CD8-positive, alpha-beta memory T cell (primary cell): ENCODE results near the gene PDRG1. TPM values are rescaled to one million over a fixed set of nuclear protein-coding genes. Genes with fewer than 3 reads are reported as not detected.
"Not testable (repeated sequence)": the region's sequence is repeated elsewhere in the genome, so short reads cannot be mapped to it uniquely, and the experiment has no call there.

ENCODE experiments used
- CTCF ChIA-PET: fragments of 350-600 bp; sonication (Branson Sonifier 250); formaldehyde crosslinking; loops from one replicate; lab custom pipeline; 2021; ENCODE audit warnings: antibody characterized with exemption; lab: Charles Lee
- POLR2A ChIA-PET: fragments of 350-600 bp; sonication (Branson Sonifier 250); formaldehyde crosslinking; loops from one replicate; lab custom pipeline; 2021; ENCODE audit warnings: antibody characterized with exemption; lab: Charles Lee
- DNase-seq, 5 donors: peaks; one replicate each; pipeline versions ENCODE4 v3.0.0 to v3.0.0-alpha.2; 2020 to 2022; ENCODE audit warnings: mixed read lengths in 1 of 5
- H3K27ac ChIP-seq: one replicate; pipeline ENCODE4 v1.7.0; 2013; ENCODE audit warnings: low read depth, mild to moderate bottlenecking, low read length, moderate library complexity
- H3K27me3 ChIP-seq: 2 replicates; pipeline ENCODE4 v1.7.0; 2013; ENCODE audit warnings: low read length, mild to moderate bottlenecking; ENCODE audit not compliant: insufficient read depth, poor library complexity, severe bottlenecking
- H3K36me3 ChIP-seq: 2 replicates; pipeline ENCODE4 v1.7.0; 2013; ENCODE audit warnings: mild to moderate bottlenecking, low read length, moderate library complexity; ENCODE audit not compliant: insufficient read depth
- H3K4me1 ChIP-seq: 2 replicates; pipeline ENCODE4 v1.7.0; 2013; ENCODE audit warnings: mild to moderate bottlenecking, low read length, moderate library complexity; ENCODE audit not compliant: insufficient read depth
- H3K4me3 ChIP-seq: 2 replicates; pipeline ENCODE4 v1.7.0; 2013; ENCODE audit warnings: mild to moderate bottlenecking, low read length
- H3K9me3 ChIP-seq: 2 replicates; pipeline ENCODE4 v1.7.0; 2013; ENCODE audit warnings: mild to moderate bottlenecking, low read length
- H3K27ac Mint-ChIP-seq, 8 donors: one replicate each; pipeline ENCODE4 v1.8.0; 2020 to 2021; ENCODE audit warnings: mixed read lengths in 8 of 8, mild to moderate bottlenecking in 6 of 8, inconsistent platforms in 3 of 8, moderate library complexity in 3 of 8
- H3K27me3 Mint-ChIP-seq, 2 donors: one replicate each; pipeline ENCODE4 v1.8.0; 2020 to 2021; ENCODE audit warnings: mixed read lengths in 2 of 2, mild to moderate bottlenecking in 1 of 2, moderate library complexity in 1 of 2
- H3K36me3 Mint-ChIP-seq, 3 donors: one replicate each; pipeline ENCODE4 v1.8.0; 2020 to 2021; ENCODE audit warnings: mixed read lengths in 3 of 3, inconsistent platforms in 1 of 3, mild to moderate bottlenecking in 1 of 3
- H3K4me1 Mint-ChIP-seq, 3 donors: one replicate each; pipeline ENCODE4 v1.8.0; 2020 to 2021; ENCODE audit warnings: mixed read lengths in 3 of 3, inconsistent platforms in 1 of 3, mild to moderate bottlenecking in 1 of 3
- H3K4me3 Mint-ChIP-seq, 7 donors: one replicate each; pipeline ENCODE4 v1.8.0; 2020 to 2021; ENCODE audit warnings: mixed read lengths in 7 of 7, mild to moderate bottlenecking in 6 of 7, moderate library complexity in 4 of 7, inconsistent platforms in 2 of 7
- H3K9me3 Mint-ChIP-seq, 5 donors: one replicate each; pipeline ENCODE4 v1.8.0; 2020 to 2022; ENCODE audit warnings: mixed read lengths in 5 of 5, mild to moderate bottlenecking in 3 of 5, moderate library complexity in 2 of 5, inconsistent platforms in 1 of 5
- polyA plus RNA-seq: library from polyadenylated mRNA; unstranded; fragments of 300-500 nt; fragmentation: Illumina TruSeq; gene quantifications from one replicate; pipeline ENCODE4 v1.2.3, GENCODE V29; 2021
- total RNA-seq, 2 experiments: library from RNA; stranded (reverse); gene quantifications; one replicate each; pipeline ENCODE4 v1.2.3, GENCODE V29; 2021

Gene PDRG1
- total and polyA plus RNA-seq, 3 experiments from 2014 or later, result 22.4 to 23.9 (median 23.9) TPM

DNA sequence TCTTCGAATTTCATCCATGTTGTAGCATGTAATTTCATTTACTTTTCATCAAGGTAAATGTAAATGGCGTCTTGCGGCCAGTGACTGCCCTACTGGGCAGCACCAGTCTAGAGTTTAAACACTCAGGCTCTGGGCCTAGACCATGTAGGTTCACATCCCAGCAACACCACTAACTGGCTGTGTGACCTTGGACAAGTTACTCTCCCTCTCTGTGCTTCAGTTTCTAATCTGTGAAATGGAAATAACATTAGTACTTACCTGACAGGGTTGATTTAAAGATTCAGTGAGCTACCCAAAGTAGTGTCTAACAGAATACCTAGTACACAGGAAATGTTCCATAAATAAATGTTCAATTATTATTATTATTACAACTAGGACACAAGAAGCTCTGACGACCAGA, 29.3 kb downstream of the PDRG1 start:
- H3K27me3 ChIP-seq, result peaks cover 6% of the 10 kb centered on the region
- no peaks in the 10 kb centered on the region for H3K9me3 ChIP-seq
- POLR2A ChIA-PET, result no interaction called here
- no peak for DNase-seq
- Mint-ChIP-seq H3K27me3 (peaks cover 31 to 84% of the 10 kb centered on the region in 2 donors), H3K9me3 (peaks cover 0 to 3% (median 0%) of the 10 kb centered on the region in 5 donors), H3K4me1 (no peaks in the 10 kb centered on the region), H3K4me3 (no peak overlapping the region), H3K27ac (no peak overlapping the region), H3K36me3 (no peaks in the 10 kb centered on the region)
- CTCF ChIA-PET, result no interaction called here
- H3K36me3 ChIP-seq, result no peaks in the 10 kb centered on the region
- H3K4me1 ChIP-seq, result no peaks in the 10 kb centered on the region
- no peak overlapping the region for H3K27ac ChIP-seq
- H3K4me3 ChIP-seq, result no peak overlapping the region

DNA sequence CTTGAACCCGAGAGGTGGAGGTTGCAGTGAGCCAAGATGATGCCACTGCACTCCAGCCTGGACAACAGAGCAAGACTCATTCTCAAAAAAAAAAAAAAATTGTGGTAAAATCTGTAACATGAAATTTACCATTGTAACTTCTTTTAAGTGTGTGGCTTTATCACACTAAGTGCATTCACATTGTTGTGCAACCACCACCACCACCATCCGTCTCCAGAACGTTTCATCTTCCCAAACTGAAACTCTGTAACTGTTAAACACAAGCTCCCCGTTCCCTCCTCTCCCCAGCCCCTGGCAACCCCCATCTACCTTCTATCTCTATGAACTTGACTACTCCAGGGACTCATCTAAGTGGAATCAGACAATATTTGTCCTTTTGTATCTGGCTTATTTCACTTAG, 29.7 kb downstream of the PDRG1 start:
- peaks cover 0 to 3% (median 0%) of the 10 kb centered on the region in 5 donors for H3K9me3 Mint-ChIP-seq
- CTCF ChIA-PET, result no interaction called here
- Histone ChIP-seq H3K9me3 (no peaks in the 10 kb centered on the region), H3K27ac (no peak overlapping the region), H3K27me3 (peaks cover 6% of the 10 kb centered on the region), H3K36me3 (no peaks in the 10 kb centered on the region), H3K4me1 (no peaks in the 10 kb centered on the region), H3K4me3 (no peak overlapping the region)
- no peaks in the 10 kb centered on the region for H3K4me1 Mint-ChIP-seq
- no peaks in the 10 kb centered on the region for H3K36me3 Mint-ChIP-seq
- no peak for DNase-seq
- H3K27me3 Mint-ChIP-seq, result peaks cover 31 to 84% of the 10 kb centered on the region in 2 donors
- no peak overlapping the region for H3K27ac Mint-ChIP-seq
- POLR2A ChIA-PET, result no interaction called here
- H3K4me3 Mint-ChIP-seq, result no peak overlapping the region

DNA sequence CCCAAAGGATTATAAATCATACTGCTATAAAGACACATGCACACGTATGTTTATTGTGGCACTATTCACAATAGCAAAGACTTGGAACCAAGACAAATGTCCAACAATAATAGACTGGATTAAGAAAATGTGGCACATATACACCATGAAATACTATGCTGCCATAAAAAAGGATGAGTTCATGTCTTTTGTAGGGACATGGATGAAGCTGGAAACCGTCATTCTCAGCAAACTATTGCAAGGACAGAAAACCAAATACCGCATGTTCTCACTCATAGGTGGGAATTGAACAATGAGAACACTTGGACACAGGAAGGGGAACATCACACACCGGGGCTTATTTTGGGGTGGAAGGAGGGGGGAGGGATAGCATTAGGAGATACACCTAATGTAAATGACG, 30.4 kb downstream of the PDRG1 start:
- H3K4me3 Mint-ChIP-seq, DNase-seq, H3K9me3 Mint-ChIP-seq, POLR2A ChIA-PET, H3K27ac Mint-ChIP-seq, H3K36me3 ChIP-seq, H3K4me1 ChIP-seq, H3K27ac ChIP-seq, H3K27me3 ChIP-seq, H3K9me3 ChIP-seq, H3K4me3 ChIP-seq, H3K36me3 Mint-ChIP-seq, CTCF ChIA-PET, H3K4me1 Mint-ChIP-seq: not testable (repeated sequence)
- peaks cover 31 to 85% of the 10 kb centered on the region in 2 donors for H3K27me3 Mint-ChIP-seq

DNA sequence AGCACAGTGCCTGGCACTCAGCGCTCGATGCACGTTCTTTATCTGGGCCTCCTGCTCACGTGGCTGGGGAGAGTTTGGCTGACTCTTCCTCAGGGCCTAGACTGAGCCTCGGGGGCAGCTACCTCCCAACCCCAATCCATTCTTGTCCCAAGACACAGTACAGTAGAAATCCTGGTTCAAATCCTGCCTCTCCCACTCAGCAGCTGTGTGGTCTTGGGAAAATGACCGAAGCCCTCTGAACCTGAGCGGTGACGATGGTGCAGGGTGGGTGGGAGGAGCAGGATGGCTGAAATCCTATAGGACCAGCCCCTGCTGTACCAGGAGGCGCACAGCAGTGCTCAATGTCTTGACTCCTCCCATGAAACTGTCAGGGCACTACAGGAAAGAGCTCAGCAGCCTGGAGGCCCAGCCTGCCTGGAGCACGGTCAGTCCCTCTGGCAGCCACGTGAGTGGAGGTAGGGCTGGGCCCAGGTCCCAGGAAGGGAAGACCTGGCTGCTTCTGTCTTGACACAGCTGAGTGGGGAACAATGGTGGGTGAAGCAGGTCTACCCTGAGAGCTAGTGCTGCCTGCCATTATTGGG, 31.5 kb downstream of the PDRG1 start:
- Mint-ChIP-seq H3K36me3 (no peaks in the 10 kb centered on the region), H3K4me3 (no peak overlapping the region), H3K9me3 (peaks cover 0 to 3% (median 0%) of the 10 kb centered on the region in 5 donors), H3K4me1 (no peaks in the 10 kb centered on the region), H3K27me3 (peaks cover 30 to 74% of the 10 kb centered on the region in 2 donors), H3K27ac (no peak overlapping the region)
- H3K27me3 ChIP-seq, result peaks cover 1% of the 10 kb centered on the region
- H3K36me3 ChIP-seq, result no peaks in the 10 kb centered on the region
- no peaks in the 10 kb centered on the region for H3K4me1 ChIP-seq
- H3K27ac ChIP-seq, result no peak overlapping the region
- ChIA-PET CTCF (interaction anchor here (1.4 kb wide), 1 partner anchor 16 kb away, joined by 3 read pairs; no protein-coding TSS in a partner anchor), POLR2A (no interaction called here)
- no peaks in the 10 kb centered on the region for H3K9me3 ChIP-seq
- no peak for DNase-seq
- no peak overlapping the region for H3K4me3 ChIP-seq

DNA sequence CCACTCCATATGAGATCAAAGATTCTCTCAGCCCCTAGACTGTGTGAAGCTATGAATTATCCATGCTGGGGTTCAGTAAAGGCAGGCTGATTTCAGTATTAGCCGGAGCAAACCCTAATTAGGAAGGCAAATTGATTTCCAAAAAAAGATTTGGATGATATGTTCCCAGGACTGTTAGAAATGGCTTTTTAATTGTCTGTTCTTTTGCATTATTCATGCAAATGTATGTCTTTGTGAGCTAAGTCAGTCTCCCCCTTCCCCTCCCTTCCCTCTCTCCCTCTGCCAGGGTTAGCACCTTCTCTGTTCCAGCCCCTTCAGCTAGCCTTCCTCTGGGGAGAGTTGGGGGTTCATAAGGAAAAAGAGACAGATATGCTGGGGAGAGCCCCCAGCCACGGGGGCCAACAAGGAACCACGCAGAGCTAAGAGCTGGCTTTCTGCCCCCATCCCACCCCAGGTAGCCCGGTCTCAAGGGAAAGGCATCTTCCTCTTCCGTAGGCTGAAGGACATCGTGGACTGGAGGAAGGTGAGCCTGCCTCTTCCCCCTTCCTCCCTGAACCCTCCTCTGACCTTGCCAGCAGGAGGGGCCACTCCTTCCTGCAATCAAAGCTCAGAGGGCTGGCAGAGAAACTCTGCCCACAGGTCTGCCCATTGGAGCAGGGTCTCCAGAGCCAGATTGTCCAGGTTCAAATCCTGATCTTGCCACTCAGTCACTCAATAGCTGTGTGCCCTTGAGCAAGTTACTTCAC, 32.3 kb downstream of the PDRG1 start:
- no peaks in the 10 kb centered on the region for H3K36me3 ChIP-seq
- no peaks in the 10 kb centered on the region for H3K36me3 Mint-ChIP-seq

DNA sequence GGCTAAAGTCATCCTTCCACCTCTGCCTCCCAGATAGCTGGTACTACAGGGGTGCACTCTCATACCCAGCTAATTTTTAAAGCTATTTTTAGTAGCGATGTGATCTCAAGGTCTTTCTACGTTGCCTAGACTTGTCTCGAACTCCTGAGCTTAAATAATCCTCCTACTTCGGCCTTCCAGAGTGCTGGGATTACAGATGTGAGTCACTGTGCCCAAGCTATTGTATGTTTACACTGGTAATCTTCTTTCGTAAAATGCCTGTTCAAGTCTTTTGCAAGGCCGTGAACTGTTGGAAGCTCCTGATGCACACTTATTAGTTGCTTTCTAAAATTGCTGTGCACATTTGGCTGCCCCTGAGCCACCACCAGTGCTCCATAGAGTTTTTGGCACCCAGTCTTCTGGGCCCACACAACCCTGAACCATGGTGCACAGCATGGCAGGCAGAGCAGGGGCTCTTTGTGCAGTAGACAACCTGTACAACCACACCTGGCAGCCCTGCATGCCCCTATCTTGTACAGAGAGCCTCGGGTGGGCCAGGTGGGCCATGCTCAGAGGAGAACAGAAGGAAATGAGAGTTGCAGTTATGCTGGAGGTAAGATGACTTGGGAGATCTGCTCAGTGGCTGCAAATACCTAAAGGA, 33.3 kb downstream of the PDRG1 start:
- ChIA-PET POLR2A (no interaction called here), CTCF (no interaction called here)
- no peaks in the 10 kb centered on the region for H3K36me3 ChIP-seq
- Mint-ChIP-seq H3K4me3 (no peak overlapping the region), H3K27me3 (peaks cover 20 to 57% of the 10 kb centered on the region in 2 donors), H3K4me1 (no peaks in the 10 kb centered on the region), H3K36me3 (no peaks in the 10 kb centered on the region), H3K27ac (no peak overlapping the region), H3K9me3 (peaks cover 0 to 3% (median 0%) of the 10 kb centered on the region in 5 donors)
- no peak overlapping the region for H3K27ac ChIP-seq
- DNase-seq, result no peak
- no peak overlapping the region for H3K4me3 ChIP-seq
- no peaks in the 10 kb centered on the region for H3K27me3 ChIP-seq
- H3K9me3 ChIP-seq, result no peaks in the 10 kb centered on the region
- H3K4me1 ChIP-seq, result no peaks in the 10 kb centered on the region

More for the DNA sequence above, 32.3 kb downstream of the PDRG1 start:
- Histone ChIP-seq H3K4me1 (no peaks in the 10 kb centered on the region), H3K4me3 (no peak overlapping the region), H3K27ac (no peak overlapping the region), H3K27me3 (no peaks in the 10 kb centered on the region), H3K9me3 (no peaks in the 10 kb centered on the region)
- Mint-ChIP-seq H3K27me3 (peaks cover 26 to 67% of the 10 kb centered on the region in 2 donors), H3K9me3 (peaks cover 0 to 3% (median 0%) of the 10 kb centered on the region in 5 donors), H3K27ac (no peak overlapping the region), H3K4me3 (no peak overlapping the region), H3K4me1 (no peaks in the 10 kb centered on the region)
- no peak for DNase-seq
- CTCF ChIA-PET, result interaction anchor here (1.4 kb wide), 1 partner anchor 17 kb away, joined by 3 read pairs; no protein-coding TSS in a partner anchor
- POLR2A ChIA-PET, result no interaction called here

DNA sequence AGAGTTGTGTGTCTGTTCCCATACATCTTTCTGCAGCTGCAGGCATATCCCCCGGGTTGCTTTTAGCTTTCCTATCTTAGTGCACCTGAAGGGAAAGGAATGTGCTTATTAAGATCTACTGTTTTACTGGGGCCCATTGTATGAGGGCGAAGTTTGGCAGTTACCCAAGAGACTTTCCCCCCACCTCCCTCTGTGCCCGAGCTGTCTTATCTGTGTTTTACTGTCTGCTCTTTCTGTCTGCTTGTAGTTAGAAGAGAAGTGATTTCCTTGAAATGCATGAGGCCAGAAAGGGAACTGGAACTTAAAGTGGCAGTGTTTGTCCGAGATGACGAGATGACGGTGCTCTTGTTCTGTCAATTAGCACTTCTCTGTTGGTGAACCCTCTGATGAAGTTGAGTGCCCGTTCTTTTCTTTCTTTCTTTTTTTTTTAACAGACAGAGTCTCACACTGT, 33.9 kb downstream of the PDRG1 start:
- H3K4me1 Mint-ChIP-seq, H3K4me3 Mint-ChIP-seq, POLR2A ChIA-PET, H3K27me3 ChIP-seq, H3K4me3 ChIP-seq, H3K4me1 ChIP-seq, H3K27ac ChIP-seq, DNase-seq, H3K9me3 Mint-ChIP-seq, H3K9me3 ChIP-seq, CTCF ChIA-PET, H3K36me3 Mint-ChIP-seq, H3K36me3 ChIP-seq, H3K27ac Mint-ChIP-seq: not testable (repeated sequence)
- H3K27me3 Mint-ChIP-seq, result peaks cover 15 to 54% of the 10 kb centered on the region in 2 donors

DNA sequence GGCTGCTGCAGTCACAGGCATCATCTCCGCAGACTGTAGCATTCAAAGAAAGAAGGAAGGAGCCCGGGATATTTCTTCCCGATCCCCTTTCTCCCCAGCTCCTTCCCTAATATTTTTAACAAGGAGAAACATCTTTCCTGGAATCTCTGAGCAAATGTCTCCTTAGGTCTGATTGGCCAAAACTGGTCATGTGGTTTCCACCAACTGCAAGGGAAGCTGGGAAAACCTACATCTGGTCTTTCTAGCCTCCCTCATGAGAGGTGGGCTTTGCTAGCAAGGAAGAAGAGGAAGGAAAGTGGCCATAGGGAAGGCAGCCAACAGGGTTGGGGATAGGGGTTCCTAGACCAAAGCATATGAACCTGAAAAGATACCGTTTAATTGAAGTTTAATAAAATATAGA, 35.1 kb downstream of the PDRG1 start:
- ChIA-PET POLR2A (interaction anchor here (0.5 kb wide), 1 partner anchor 869 kb away, joined by 3 read pairs; no protein-coding TSS in a partner anchor), CTCF (no interaction called here)
- Mint-ChIP-seq H3K9me3 (no peaks in the 10 kb centered on the region), H3K27me3 (peaks cover 11 to 45% of the 10 kb centered on the region in 2 donors), H3K27ac (no peak overlapping the region), H3K4me1 (no peaks in the 10 kb centered on the region), H3K36me3 (no peaks in the 10 kb centered on the region), H3K4me3 (no peak overlapping the region)
- no peaks in the 10 kb centered on the region for H3K9me3 ChIP-seq
- H3K27me3 ChIP-seq, result no peaks in the 10 kb centered on the region
- H3K4me1 ChIP-seq, result no peaks in the 10 kb centered on the region
- no peak overlapping the region for H3K27ac ChIP-seq
- H3K36me3 ChIP-seq, result no peaks in the 10 kb centered on the region
- DNase-seq, result no peak
- H3K4me3 ChIP-seq, result no peak overlapping the region
